Parathyroid adenoma (tissue), 2 donors: Measurements from ENCODE around the gene UNC13A.
"Not testable (repeated sequence)": the region's sequence is repeated elsewhere in the genome, so short reads cannot be mapped to it uniquely, and the experiment has no call there.

Source experiments
- H2AFZ ChIP-seq: fragments of 300-600 bp; sonication (generic); one replicate; pipeline ENCODE4 v1.7.0; 2017; ENCODE audit warnings: antibody characterized with exemption, mild to moderate bottlenecking
- H3K27ac ChIP-seq: fragments of 300-600 bp; sonication (generic); one replicate; pipeline ENCODE4 v1.7.0; 2017
- H3K27me3 ChIP-seq: fragments of 300-600 bp; sonication (generic); one replicate; pipeline ENCODE4 v1.7.0; 2017; ENCODE audit warnings: low read length; ENCODE audit not compliant: control insufficient read depth, insufficient read depth
- H3K36me3 ChIP-seq: fragments of 300-600 bp; sonication (generic); one replicate; pipeline ENCODE4 v1.7.0; 2017; ENCODE audit warnings: low read length; ENCODE audit not compliant: control insufficient read depth, insufficient read depth
- H3K4me1 ChIP-seq: fragments of 300-600 bp; sonication (generic); one replicate; pipeline ENCODE4 v1.7.0; 2017; ENCODE audit warnings: control low read depth
- H3K4me2 ChIP-seq: fragments of 300-600 bp; sonication (generic); one replicate; pipeline ENCODE4 v1.7.0; 2017; ENCODE audit warnings: low read length
- H3K4me3 ChIP-seq: fragments of 300-600 bp; sonication (generic); one replicate; pipeline ENCODE4 v1.7.0; 2017; ENCODE audit warnings: low read depth, low read length
- H3K79me2 ChIP-seq: fragments of 300-600 bp; sonication (generic); one replicate; pipeline ENCODE4 v1.7.0; 2017; ENCODE audit warnings: control low read depth
- H3K9ac ChIP-seq: fragments of 300-600 bp; sonication (generic); one replicate; pipeline ENCODE4 v1.7.0; 2017; ENCODE audit warnings: mild to moderate bottlenecking
- H3K9me3 ChIP-seq: fragments of 300-600 bp; sonication (generic); one replicate; pipeline ENCODE4 v1.7.0; 2017; ENCODE audit warnings: low read length; ENCODE audit not compliant: control insufficient read depth
- TF ChIP-seq, protein P1 (sequence below): fragments of 300-600 bp; sonication (generic); IDR thresholded peaks from one replicate; pipeline ENCODE4 v1.7.0; 2017; ENCODE audit warnings: antibody characterized with exemption, mild to moderate bottlenecking
- donor health status: primary hyperparathyroidism.

The UNC13A gene

GRCh38 chr19:17602217-17602616 is 85.9 kb downstream of the UNC13A start:
- TF ChIP-seq, protein P1, sequence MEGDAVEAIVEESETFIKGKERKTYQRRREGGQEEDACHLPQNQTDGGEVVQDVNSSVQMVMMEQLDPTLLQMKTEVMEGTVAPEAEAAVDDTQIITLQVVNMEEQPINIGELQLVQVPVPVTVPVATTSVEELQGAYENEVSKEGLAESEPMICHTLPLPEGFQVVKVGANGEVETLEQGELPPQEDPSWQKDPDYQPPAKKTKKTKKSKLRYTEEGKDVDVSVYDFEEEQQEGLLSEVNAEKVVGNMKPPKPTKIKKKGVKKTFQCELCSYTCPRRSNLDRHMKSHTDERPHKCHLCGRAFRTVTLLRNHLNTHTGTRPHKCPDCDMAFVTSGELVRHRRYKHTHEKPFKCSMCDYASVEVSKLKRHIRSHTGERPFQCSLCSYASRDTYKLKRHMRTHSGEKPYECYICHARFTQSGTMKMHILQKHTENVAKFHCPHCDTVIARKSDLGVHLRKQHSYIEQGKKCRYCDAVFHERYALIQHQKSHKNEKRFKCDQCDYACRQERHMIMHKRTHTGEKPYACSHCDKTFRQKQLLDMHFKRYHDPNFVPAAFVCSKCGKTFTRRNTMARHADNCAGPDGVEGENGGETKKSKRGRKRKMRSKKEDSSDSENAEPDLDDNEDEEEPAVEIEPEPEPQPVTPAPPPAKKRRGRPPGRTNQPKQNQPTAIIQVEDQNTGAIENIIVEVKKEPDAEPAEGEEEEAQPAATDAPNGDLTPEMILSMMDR, result no peak
- Histone ChIP-seq H3K27me3 (no peaks in the 10 kb centered on the region), H3K9me3 (no peaks in the 10 kb centered on the region), H3K36me3 (no peaks in the 10 kb centered on the region), H3K4me3 (no peak overlapping the region), H2AFZ (no peak overlapping the region), H3K27ac (no peak overlapping the region), H3K9ac (no peak overlapping the region), H3K4me2 (no peak overlapping the region), H3K79me2 (no peaks in the 10 kb centered on the region), H3K4me1 (peaks cover 2% of the 10 kb centered on the region)

DNA sequence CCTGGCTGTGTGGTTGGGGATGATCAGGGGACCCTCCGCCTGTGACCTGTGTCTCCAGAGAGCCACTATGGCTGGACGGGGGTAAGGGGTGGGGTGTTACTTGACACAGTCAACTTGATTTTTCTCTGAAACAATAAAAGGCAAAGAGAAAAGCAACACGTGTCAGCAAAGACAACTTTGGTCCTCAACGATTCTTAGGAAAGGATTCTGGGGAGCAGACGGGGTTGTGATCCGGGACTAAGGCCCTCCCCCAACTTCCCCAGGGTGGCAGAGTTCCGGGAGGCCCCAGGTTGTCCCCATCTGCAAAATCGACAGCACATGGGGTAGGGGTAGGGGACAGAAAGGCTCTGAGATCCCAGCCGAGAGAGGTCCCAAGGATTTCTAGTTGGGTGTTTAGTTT is 86.5 kb downstream of the UNC13A start:
- H3K9me3 ChIP-seq, result no peaks in the 10 kb centered on the region
- no peaks in the 10 kb centered on the region for H3K36me3 ChIP-seq
- no peak overlapping the region for H2AFZ ChIP-seq
- H3K27ac ChIP-seq, result no peak overlapping the region
- no peaks in the 10 kb centered on the region for H3K27me3 ChIP-seq
- H3K4me3 ChIP-seq, result no peak overlapping the region
- H3K4me1 ChIP-seq, result peaks cover 2% of the 10 kb centered on the region
- H3K4me2 ChIP-seq, result no peak overlapping the region
- H3K79me2 ChIP-seq, result no peaks in the 10 kb centered on the region
- no peak overlapping the region for H3K9ac ChIP-seq
- TF ChIP-seq, protein P1, result no peak

DNA sequence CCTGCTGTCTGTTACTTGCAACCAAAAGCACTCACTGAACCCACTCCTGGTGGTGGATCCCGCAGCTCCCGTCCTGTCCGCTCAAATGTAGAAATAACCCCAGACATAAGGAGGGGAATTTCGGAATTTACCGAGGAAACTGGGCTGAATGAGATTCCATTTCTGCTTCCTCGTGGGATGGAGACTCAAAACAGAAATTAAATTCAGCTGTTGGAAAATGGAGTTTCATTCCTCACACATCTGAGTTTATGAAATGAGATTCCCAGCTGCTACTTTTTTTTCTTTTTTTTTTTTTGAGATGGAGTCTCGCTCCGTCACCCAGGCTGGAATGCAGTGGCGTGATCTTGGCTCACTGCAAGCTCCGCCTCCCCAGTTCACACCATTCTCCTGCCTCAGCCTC is 88.4 kb downstream of the UNC13A start:
- H3K4me3 ChIP-seq, result no peak overlapping the region
- no peaks in the 10 kb centered on the region for H3K79me2 ChIP-seq
- TF ChIP-seq, protein P1, result no peak
- no peak overlapping the region for H3K27ac ChIP-seq
- H3K36me3 ChIP-seq, result no peaks in the 10 kb centered on the region
- no peaks in the 10 kb centered on the region for H3K27me3 ChIP-seq
- H2AFZ ChIP-seq, result no peak overlapping the region
- H3K9me3 ChIP-seq, result no peaks in the 10 kb centered on the region
- no peak overlapping the region for H3K4me2 ChIP-seq
- no peak overlapping the region for H3K9ac ChIP-seq
- H3K4me1 ChIP-seq, result peaks cover 2% of the 10 kb centered on the region

- no peaks in the 10 kb centered on the region for H3K36me3 ChIP-seq
- H2AFZ ChIP-seq, result no peak overlapping the region
- H3K9me3 ChIP-seq, result no peaks in the 10 kb centered on the region
- no peak overlapping the region for H3K4me2 ChIP-seq
- H3K9ac ChIP-seq, result no peak overlapping the region
- H3K4me3 ChIP-seq, result no peak overlapping the region
- H3K4me1 ChIP-seq, result peaks cover 2% of the 10 kb centered on the region
- no peaks in the 10 kb centered on the region for H3K79me2 ChIP-seq
- H3K27ac ChIP-seq, result no peak overlapping the region
- no peaks in the 10 kb centered on the region for H3K27me3 ChIP-seq
- TF ChIP-seq, protein P1, result no peak
Measured at GRCh38 chr19:17598953-17599352, 89.2 kb downstream of the UNC13A start.

DNA sequence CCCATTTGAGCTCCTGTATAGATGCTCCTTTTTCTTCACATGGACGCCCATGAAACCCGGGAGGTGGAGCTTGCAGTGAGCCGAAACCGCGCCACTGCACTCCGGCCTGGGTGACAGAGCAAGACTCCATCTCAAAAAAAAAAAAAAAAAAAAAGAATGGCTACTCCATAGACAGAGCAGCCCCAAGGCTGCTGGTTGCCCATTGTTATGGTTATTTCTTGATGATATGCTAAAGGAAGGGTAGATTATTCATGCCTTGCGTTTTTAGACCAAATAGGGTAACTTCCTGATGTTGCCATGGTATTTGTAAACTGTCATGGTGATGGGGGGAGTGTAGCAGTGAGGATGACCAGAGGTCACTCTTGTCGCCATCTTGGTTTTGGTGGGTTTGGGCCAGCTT is 90.1 kb downstream of the UNC13A start:
- not testable (repeated sequence) for H3K27ac ChIP-seq, H3K36me3 ChIP-seq, H3K9ac ChIP-seq, H2AFZ ChIP-seq, H3K9me3 ChIP-seq, H3K4me3 ChIP-seq, H3K27me3 ChIP-seq, H3K79me2 ChIP-seq, H3K4me2 ChIP-seq, H3K4me1 ChIP-seq

- not testable (repeated sequence) for H3K4me1 ChIP-seq, H3K9me3 ChIP-seq, H3K9ac ChIP-seq, H3K27ac ChIP-seq, H3K79me2 ChIP-seq, H3K4me2 ChIP-seq, H3K36me3 ChIP-seq, H3K4me3 ChIP-seq, H2AFZ ChIP-seq, H3K27me3 ChIP-seq
Measured at GRCh38 chr19:17594296-17594695, 93.9 kb downstream of the UNC13A start.
